ENCODE results near the gene NPY4R2.
"Not testable (repeated sequence)": the region's sequence is repeated elsewhere in the genome, so short reads cannot be mapped to it uniquely, and the experiment has no call there.

Gene NPY4R2

GRCh38 chr10:47918475-47918874 lies at the start of gene NPY4R2:
Gene NPY4R2 (plus strand): TSS chr10:47918662. CDS start chr10:47921988, 3,326 bp downstream.
- DNase-seq = not testable (repeated sequence)

- DNase-seq = not testable (repeated sequence)
Observed at GRCh38 chr10:47870887-47871286, 47.6 kb upstream of the NPY4R2 start.

- not testable (repeated sequence) for DNase-seq
Observed at GRCh38 chr10:47871485-47872180, 46.8 kb upstream of the NPY4R2 start.

- DNase-seq = not testable (repeated sequence)
Observed at GRCh38 chr10:47872236-47872635, 46.2 kb upstream of the NPY4R2 start.

- DNase-seq = not testable (repeated sequence)
Observed at GRCh38 chr10:47884239-47884638, 34.2 kb upstream of the NPY4R2 start.

GRCh38 chr10:47884934-47885333 lies 33.5 kb upstream of the NPY4R2 start:
- not testable (repeated sequence) for DNase-seq

GRCh38 chr10:47886356-47886755 lies 32.1 kb upstream of the NPY4R2 start:
- DNase-seq = not testable (repeated sequence)

- not testable (repeated sequence) for DNase-seq
Observed at GRCh38 chr10:47886827-47887226, 31.6 kb upstream of the NPY4R2 start.

- not testable (repeated sequence) for DNase-seq
Observed at GRCh38 chr10:47890737-47891136, 27.7 kb upstream of the NPY4R2 start.

GRCh38 chr10:47892494-47893261 lies 25.8 kb upstream of the NPY4R2 start:
- DNase-seq = not testable (repeated sequence)

- not testable (repeated sequence) for DNase-seq
Observed at GRCh38 chr10:47894571-47894970, 23.9 kb upstream of the NPY4R2 start.

GRCh38 chr10:47897813-47898212 lies 20.6 kb upstream of the NPY4R2 start:
- not testable (repeated sequence) for DNase-seq

GRCh38 chr10:47909333-47909732 lies 9.1 kb upstream of the NPY4R2 start:
- DNase-seq = not testable (repeated sequence)

GRCh38 chr10:47910486-47910885 lies 8.0 kb upstream of the NPY4R2 start:
- DNase-seq = not testable (repeated sequence)

- DNase-seq = not testable (repeated sequence)
Observed at GRCh38 chr10:47914052-47914451, 4.4 kb upstream of the NPY4R2 start.

GRCh38 chr10:47915849-47916548 lies 2.5 kb upstream of the NPY4R2 start:
- DNase-seq = not testable (repeated sequence)

GRCh38 chr10:47920610-47921009 lies 2.1 kb downstream of the NPY4R2 start:
- not testable (repeated sequence) for DNase-seq

- DNase-seq = not testable (repeated sequence)
Observed at GRCh38 chr10:47922503-47922902, 4.0 kb downstream of the NPY4R2 start.

- not testable (repeated sequence) for DNase-seq
Observed at GRCh38 chr10:47924628-47925027, 6.2 kb downstream of the NPY4R2 start.

- not testable (repeated sequence) for DNase-seq
Observed at GRCh38 chr10:47927147-47927916, 8.9 kb downstream of the NPY4R2 start.

GRCh38 chr10:47928225-47928624 lies 9.8 kb downstream of the NPY4R2 start:
- DNase-seq = not testable (repeated sequence)

- DNase-seq = not testable (repeated sequence)
Observed at GRCh38 chr10:47932824-47933223, 14.4 kb downstream of the NPY4R2 start.
